GM13976 (cell line): ENCODE data around the gene NGB.

Experiments
- DNase-seq: peaks from one replicate; pipeline ENCODE4 v3.0.0; 2012; ENCODE audit warnings: low spot score
- CTCF ChIP-seq: IDR thresholded peaks from 2 replicates; pipeline ENCODE4 v1.5.1; 2012; ENCODE audit warnings: borderline replicate concordance, mild to moderate bottlenecking; ENCODE audit not compliant: insufficient read depth; ENCODE audit errors: extremely low read depth, missing control alignments, control extremely low read depth
- in situ Hi-C: fragments of 300-500 bp; cut with MboI; formaldehyde crosslinking; loops from one replicate; pipeline ENCODE4 v1.12.0; 2022; ENCODE audit warnings: low sequenced_read_pairs, mixed read lengths, inconsistent platforms; ENCODE audit not compliant: unreplicated experiment

Gene NGB

GRCh38 chr14:77306851-77307496 lies 36.0 kb upstream of the NGB start:
- TF ChIP-seq CTCF: no peak
- no peak for DNase-seq
- in situ Hi-C loops: no loop called here

GRCh38 chr14:77306416-77306815 lies 35.4 kb upstream of the NGB start:
- in situ Hi-C loops: no loop called here
- DNase-seq: no peak
- TF ChIP-seq CTCF: no peak

- TF ChIP-seq CTCF: no peak
- no peak for DNase-seq
- in situ Hi-C loops: no loop called here
Observed at GRCh38 chr14:77305696-77306095, 34.7 kb upstream of the NGB start.

- TF ChIP-seq CTCF: no peak
- no peak for DNase-seq
- in situ Hi-C loops: no loop called here
Observed at GRCh38 chr14:77303417-77304156, 32.6 kb upstream of the NGB start.

GRCh38 chr14:77302926-77303325 lies 31.9 kb upstream of the NGB start:
- no peak for TF ChIP-seq CTCF
- in situ Hi-C loops: no loop called here
- DNase-seq: peak; percentile 36

GRCh38 chr14:77301103-77301502 lies 30.1 kb upstream of the NGB start:
- peak; percentile 72 for DNase-seq
- in situ Hi-C loops: no loop called here
- peak; percentile 68 for TF ChIP-seq CTCF

- no peak for DNase-seq
- TF ChIP-seq CTCF: no peak
- in situ Hi-C loops: no loop called here
Observed at GRCh38 chr14:77299771-77300170, 28.8 kb upstream of the NGB start.
